K562 (cell line): Measurements from ENCODE around the gene ENO2. TPM values are rescaled to one million over a fixed set of nuclear protein-coding genes. Genes with fewer than 3 reads are reported as not detected.
A peak's percentile ranks its signal among the peaks of the same experiment; 100 is the strongest.

Source experiments
- ATF2 ChIP-seq: sonication (generic); formaldehyde crosslinking; IDR thresholded peaks from 2 replicates; pipeline ENCODE4 v1.8.1; 2022; ENCODE audit warnings: missing genetic modification reagents
- ATF3 ChIP-seq, 2 experiments: fragments of 450-650 bp in 1 of 2; sonication (generic) in 1 of 2; formaldehyde crosslinking in 1 of 2; IDR thresholded peaks in 1 of 2; conservative IDR thresholded peaks in 1 of 2; 2 replicates each; pipeline versions ENCODE4 v1.6.1 to v1.8.1; 2016 to 2023; ENCODE audit warnings: mild to moderate bottlenecking in 2 of 2, moderate library complexity in 2 of 2, inconsistent platforms in 1 of 2, missing genetic modification reagents in 1 of 2
- ATF7 ChIP-seq: fragments of 450-650 bp; IDR thresholded peaks from 2 replicates; pipeline ENCODE4 v1.7.1; 2014; ENCODE audit warnings: mild to moderate bottlenecking, moderate library complexity
- BHLHE40 ChIP-seq: IDR thresholded peaks from 2 replicates; pipeline ENCODE4 v1.6.1; 2011; ENCODE audit warnings: low read length, improper control_type of control experiment
- EZH2 ChIP-seq: IDR thresholded peaks from 2 replicates; pipeline ENCODE4 v1.6.1; 2012; ENCODE audit warnings: low read depth, mild to moderate bottlenecking, inconsistent platforms, low read length, borderline replicate concordance
- GATAD2B ChIP-seq: fragments of 450-650 bp; IDR thresholded peaks from 2 replicates; pipeline ENCODE4 v1.6.1; 2017; ENCODE audit warnings: mild to moderate bottlenecking, borderline replicate concordance
- HDAC1 ChIP-seq, 2 experiments: fragments of 450-650 bp; IDR thresholded peaks; 2 replicates each; pipeline ENCODE4 v1.6.1; 2016 to 2017; ENCODE audit warnings: inconsistent platforms in 1 of 2, mild to moderate bottlenecking in 1 of 2, moderate library complexity in 1 of 2
- HNRNPL ChIP-seq: fragments of 200-400 bp; formaldehyde crosslinking; IDR thresholded peaks from 2 replicates; pipeline ENCODE4 v1.6.1; 2017; ENCODE audit warnings: low read depth, mild to moderate bottlenecking, low read length
- ID3 ChIP-seq, 2 experiments: fragments of 250-450 bp in 1 of 2; fragments of 450-650 bp in 1 of 2; sonication (Bioruptor Pico) in 1 of 2; IDR thresholded peaks; 2 replicates each; pipeline versions ENCODE4 v1.6.1 to v1.8.0; 2016 to 2021; ENCODE audit warnings: mild to moderate bottlenecking in 2 of 2, moderate library complexity in 2 of 2, missing compliant biosample characterization in 1 of 2, missing genetic modification characterization in 1 of 2
- KAT2B ChIP-seq: IDR thresholded peaks from one replicate; pipeline ENCODE4 v1.6.1; 2012; ENCODE audit warnings: low read depth, mild to moderate bottlenecking, control low read depth, inconsistent platforms, low read length, moderate library complexity
- MCM5 ChIP-seq: fragments of 450-650 bp; IDR thresholded peaks from 2 replicates; pipeline ENCODE4 v1.6.1; 2016; ENCODE audit warnings: low read depth
- NCOA6 ChIP-seq: fragments of 450-650 bp; IDR thresholded peaks from 2 replicates; pipeline ENCODE4 v1.6.1; 2017; ENCODE audit warnings: mild to moderate bottlenecking
- NR3C1 ChIP-seq: sonication (generic); formaldehyde crosslinking; IDR thresholded peaks from 2 replicates; pipeline ENCODE4 v1.8.1; 2022; ENCODE audit warnings: missing genetic modification reagents
- PRMT5 ChIP-seq: sonication (generic); formaldehyde crosslinking; IDR thresholded peaks from 2 replicates; pipeline ENCODE4 v1.5.0; 2020; ENCODE audit warnings: missing genetic modification reagents
- PTTG1 ChIP-seq: fragments of 450-650 bp; IDR thresholded peaks from 2 replicates; pipeline ENCODE4 v1.6.1; 2016; ENCODE audit warnings: low read depth, mild to moderate bottlenecking, missing genetic modification characterization, missing compliant biosample characterization
- SRSF9 ChIP-seq: fragments of 200-400 bp; formaldehyde crosslinking; IDR thresholded peaks from 2 replicates; pipeline ENCODE4 v1.6.1; 2017; ENCODE audit warnings: low read depth, low read length, borderline replicate concordance
- TCF3 ChIP-seq: sonication (generic); formaldehyde crosslinking; IDR thresholded peaks from 2 replicates; pipeline ENCODE4 v1.4.0; 2020; ENCODE audit warnings: mild to moderate bottlenecking, missing genetic modification reagents
- TSHZ1 ChIP-seq: fragments of 250-450 bp; sonication (Bioruptor Pico); IDR thresholded peaks from 2 replicates; pipeline ENCODE4 v1.4.0; 2020; ENCODE audit warnings: mild to moderate bottlenecking, moderate library complexity
- U2AF1 ChIP-seq: fragments of 200-400 bp; formaldehyde crosslinking; optimal IDR thresholded peaks from 2 replicates; pipeline ENCODE3; 2017; ENCODE audit warnings: mild to moderate bottlenecking, low read depth, low read length, moderate library complexity
- USF2 ChIP-seq: sonication (generic); formaldehyde crosslinking; IDR thresholded peaks from 2 replicates; pipeline ENCODE4 v1.5.0; 2020; ENCODE audit warnings: missing genetic modification reagents
- ZBTB7A ChIP-seq: IDR thresholded peaks from 2 replicates; pipeline ENCODE4 v1.6.1; 2011; ENCODE audit warnings: low read depth, mild to moderate bottlenecking, low read length, moderate library complexity, borderline replicate concordance; ENCODE audit not compliant: control insufficient read depth
- ZNF12 ChIP-seq: sonication (generic); formaldehyde crosslinking; IDR thresholded peaks from 2 replicates; pipeline ENCODE4 v1.4.0; 2020; ENCODE audit warnings: mild to moderate bottlenecking, missing genetic modification reagents
- ZSCAN29 ChIP-seq: fragments of 450-650 bp; IDR thresholded peaks from 2 replicates; pipeline ENCODE4 v1.6.1; 2017
- polyA plus RNA-seq, 8 experiments: library from polyadenylated mRNA; depleted of rRNA in 4 of 8; stranded (reverse) in 5 of 8; unstranded in 3 of 8; fragments of >200 nt; fragmentation: Nextera tagmentation in 2 of 8; fragmentation: Illumina TruSeq in 1 of 8; extraction: Ambion mirVana in 2 of 8; extraction: Trizol in 1 of 8; gene quantifications; 2 replicates each; pipeline versions ENCODE4 v1.2.1 to v1.2.3, GENCODE V29; 2011 to 2014; ENCODE audit warnings: inconsistent platforms in 1 of 8, missing spikeins in 1 of 8
- total RNA-seq, 7 experiments: library from RNA; depleted of rRNA in 6 of 7; stranded (reverse); fragments of >200 nt in 6 of 7; fragmentation: Illumina TruSeq in 2 of 7; extraction: Trizol in 2 of 7; gene quantifications; 2 replicates each; pipeline versions ENCODE4 v1.2.1 to v1.2.3, GENCODE V29; 2011 to 2021; ENCODE audit warnings: low replicate concordance in 1 of 7

The ENO2 gene
- total and polyA plus RNA-seq, 9 of the 15 experiments (the other 6 are each of a cell fraction or from before 2014, with no cell fraction given) = 10.9 to 43.3 (median 21.0) TPM

- TF ChIP-seq ATF3 (IDR thresholded peaks at IDR 0.05) (peak; percentile 79), ATF3 (CRISPR knock-in tag; conservative IDR thresholded peaks at IDR 0.05) (no peak), SRSF9 (no peak), TCF3 (no peak), MCM5 (no peak), ZNF12 (CRISPR knock-in tag) (no peak), NR3C1 (CRISPR knock-in tag) (no peak), EZH2 (no peak), PRMT5 (no peak), U2AF1 (no peak), GATAD2B (no peak), ID3 (CRISPR knock-in tag; IDR thresholded peaks at IDR 0.05) (no peak), ID3 (tag; IDR thresholded peaks at IDR 0.05) (peak; percentile 75), ZBTB7A (no peak), ZSCAN29 (no peak), BHLHE40 (peak; percentile 54), TSHZ1 (CRISPR knock-in tag) (no peak), USF2 (no peak), HNRNPL (0 out of 2 replicates have a peak, but pooled peaks have one; percentile 26), HDAC1 (IDR thresholded peaks at IDR 0.05) (no peak), PTTG1 (tag) (no peak), KAT2B (no peak), NCOA6 (no peak), ATF7 (no peak), ATF2 (CRISPR knock-in tag) (no peak)
These were observed 46.9 kb downstream of the ENO2 start (continued) for GRCh38 chr12:6961278-6961694.
